ENCODE measurements around the gene PACSIN2.

Gene PACSIN2

GRCh38 chr22:42891008-42891407, 123.9 kb downstream of the PACSIN2 start:
- no peak for DNase-seq
- no peak for TF ChIP-seq GATA1 (IDR thresholded peaks at IDR 0.05; ENCODE audit: low read depth, low read length)
- TF ChIP-seq POLR2A (IDR thresholded peaks at IDR 0.05; ENCODE audit: low read length): no peak

DNA sequence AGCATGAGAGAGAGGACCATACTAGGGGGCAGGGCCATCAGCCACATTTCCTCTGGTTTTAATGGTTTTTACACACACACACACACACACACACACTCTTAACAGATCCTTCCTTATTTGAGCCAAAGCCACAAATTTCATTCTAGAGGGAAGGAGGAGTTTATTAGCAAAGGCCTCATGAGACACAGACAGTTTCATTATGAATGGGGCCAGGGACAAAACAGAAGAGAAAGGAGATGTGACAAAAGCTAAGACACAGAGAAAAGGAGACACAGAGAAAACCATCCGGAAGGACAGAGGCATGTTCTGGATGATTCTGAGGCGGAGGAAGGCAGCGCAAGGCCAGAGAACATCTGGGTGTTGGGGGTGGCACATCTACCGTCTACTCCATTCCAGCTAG, 125.6 kb downstream of the PACSIN2 start:
- no peak for DNase-seq
- TF ChIP-seq POLR2A (IDR thresholded peaks at IDR 0.05; ENCODE audit: low read length) (no peak), GATA1 (IDR thresholded peaks at IDR 0.05; ENCODE audit: low read depth, low read length) (no peak)

DNA sequence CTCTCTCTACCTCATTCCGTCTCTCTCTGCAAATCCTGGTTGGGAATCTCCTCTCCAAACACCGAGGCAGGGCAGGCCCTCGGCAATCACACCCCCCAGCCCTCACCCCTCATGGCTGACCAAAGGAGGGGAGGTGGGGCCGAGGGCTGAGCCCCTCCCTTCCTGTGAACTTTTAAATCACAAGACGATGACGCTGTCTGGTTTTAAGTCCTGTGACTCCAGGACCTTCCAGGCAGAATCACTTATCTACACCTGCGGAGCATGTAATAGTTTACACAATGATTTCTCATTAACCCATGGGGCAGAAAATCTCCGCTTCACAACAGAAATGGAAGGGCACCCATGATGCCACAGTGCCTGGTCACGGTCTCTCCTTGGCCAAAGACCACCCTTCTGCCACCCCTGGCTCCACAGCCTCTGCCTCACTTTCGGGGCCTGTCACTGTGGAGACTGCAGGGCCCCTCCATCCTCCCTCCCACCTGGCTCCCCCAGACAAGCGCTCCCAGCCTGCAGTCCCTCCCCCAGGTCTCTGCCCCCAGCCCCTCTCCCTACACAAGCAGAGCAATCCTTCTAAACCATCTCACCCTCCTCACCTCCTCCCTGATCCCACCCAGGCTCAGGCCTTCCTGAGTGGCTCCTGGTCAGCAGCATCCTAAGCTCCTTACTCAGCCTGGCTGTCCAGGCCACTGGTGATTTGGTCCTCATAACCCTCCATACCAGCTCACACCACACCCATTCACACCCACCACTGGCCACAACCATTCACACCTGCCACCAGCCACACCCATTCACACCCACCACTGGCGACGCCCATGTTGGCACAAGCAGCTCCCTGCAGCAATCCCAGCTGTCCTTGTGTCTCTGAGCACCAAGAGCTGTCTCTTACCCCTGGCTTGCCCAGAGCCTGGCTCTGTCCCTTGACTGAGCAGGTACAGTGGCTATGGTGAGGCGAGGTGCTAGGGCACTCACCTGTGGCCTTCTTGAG, 127.1 kb downstream of the PACSIN2 start:
- no peak for TF ChIP-seq GATA1 (IDR thresholded peaks at IDR 0.05; ENCODE audit: low read depth, low read length)
- TF ChIP-seq POLR2A (IDR thresholded peaks at IDR 0.05; ENCODE audit: low read length): no peak
- no peak for DNase-seq

- TF ChIP-seq POLR2A (IDR thresholded peaks at IDR 0.05; ENCODE audit: low read length) (no peak), GATA1 (IDR thresholded peaks at IDR 0.05; ENCODE audit: low read depth, low read length) (no peak)
- DNase-seq: no peak
Observed at GRCh38 chr22:42887120-42887519, 127.8 kb downstream of the PACSIN2 start.

- TF ChIP-seq GATA1 (IDR thresholded peaks at IDR 0.05; ENCODE audit: low read depth, low read length): no peak
- no peak for TF ChIP-seq POLR2A (IDR thresholded peaks at IDR 0.05; ENCODE audit: low read length)
- DNase-seq: no peak
Observed at GRCh38 chr22:42885446-42885845, 129.5 kb downstream of the PACSIN2 start.

DNA sequence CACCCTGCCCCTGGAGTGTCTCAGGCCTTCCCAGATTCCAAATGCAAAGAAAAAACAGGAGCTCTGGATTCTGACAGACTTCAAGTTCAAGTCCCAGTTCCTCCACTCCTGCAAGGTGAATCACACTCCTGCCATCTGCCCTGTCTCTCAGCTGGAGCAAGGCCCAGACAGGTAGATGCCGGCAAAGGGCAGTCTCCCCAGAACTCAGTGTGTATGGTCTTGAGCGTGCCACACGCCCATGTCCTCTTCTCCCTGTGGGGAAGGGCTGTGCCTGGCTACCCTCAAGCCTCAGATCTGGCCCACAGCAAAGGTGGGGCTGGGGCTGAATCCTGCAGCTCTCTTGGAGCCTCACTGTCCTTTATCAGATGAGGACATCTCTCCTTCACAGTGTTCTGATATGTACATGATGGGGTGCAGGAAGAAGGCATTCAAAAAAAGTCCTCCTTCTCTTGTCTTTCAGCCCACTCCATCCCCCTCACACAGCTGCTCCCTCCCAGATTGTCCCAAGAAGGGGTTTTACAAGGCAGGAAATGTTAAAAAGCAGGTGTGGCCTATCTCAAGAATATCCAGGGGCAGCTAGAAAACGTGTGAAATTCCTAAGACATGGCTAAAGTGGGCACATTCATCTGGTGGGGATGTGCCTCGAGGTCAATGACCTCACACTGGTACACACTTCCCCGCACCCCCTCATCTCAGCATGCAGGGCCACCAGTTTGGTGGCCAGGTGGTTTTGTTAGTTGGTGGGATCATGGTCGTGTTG, 130.2 kb downstream of the PACSIN2 start:
- no peak for DNase-seq
- no peak for TF ChIP-seq GATA1 (IDR thresholded peaks at IDR 0.05; ENCODE audit: low read depth, low read length)
- no peak for TF ChIP-seq POLR2A (IDR thresholded peaks at IDR 0.05; ENCODE audit: low read length)

- no peak for DNase-seq
- TF ChIP-seq GATA1 (IDR thresholded peaks at IDR 0.05; ENCODE audit: low read depth, low read length) (no peak), POLR2A (IDR thresholded peaks at IDR 0.05; ENCODE audit: low read length) (no peak)
Observed at GRCh38 chr22:42883970-42884369, 131.0 kb downstream of the PACSIN2 start.

- DNase-seq: no peak
- no peak for TF ChIP-seq POLR2A (IDR thresholded peaks at IDR 0.05; ENCODE audit: low read length)
- TF ChIP-seq GATA1 (IDR thresholded peaks at IDR 0.05; ENCODE audit: low read depth, low read length): no peak
Observed at GRCh38 chr22:42883121-42883520, 131.8 kb downstream of the PACSIN2 start.

- no peak for DNase-seq
- TF ChIP-seq GATA1 (IDR thresholded peaks at IDR 0.05; ENCODE audit: low read depth, low read length) (no peak), POLR2A (IDR thresholded peaks at IDR 0.05; ENCODE audit: low read length) (no peak)
Observed at GRCh38 chr22:42881982-42882656, 132.8 kb downstream of the PACSIN2 start.

GRCh38 chr22:42881298-42881697, 133.7 kb downstream of the PACSIN2 start:
- DNase-seq: no peak
- TF ChIP-seq GATA1 (IDR thresholded peaks at IDR 0.05; ENCODE audit: low read depth, low read length): no peak
- no peak for TF ChIP-seq POLR2A (IDR thresholded peaks at IDR 0.05; ENCODE audit: low read length)

- no peak for DNase-seq
- no peak for TF ChIP-seq GATA1 (IDR thresholded peaks at IDR 0.05; ENCODE audit: low read depth, low read length)
- TF ChIP-seq POLR2A (IDR thresholded peaks at IDR 0.05; ENCODE audit: low read length): no peak
Observed at GRCh38 chr22:42880815-42881214, 134.1 kb downstream of the PACSIN2 start.

- TF ChIP-seq GATA1 (IDR thresholded peaks at IDR 0.05; ENCODE audit: low read depth, low read length) (no peak), POLR2A (IDR thresholded peaks at IDR 0.05; ENCODE audit: low read length) (no peak)
Observed at GRCh38 chr22:42879371-42880021, 135.5 kb downstream of the PACSIN2 start.

GRCh38 chr22:42878561-42879305, 136.2 kb downstream of the PACSIN2 start:
- no peak for TF ChIP-seq GATA1 (IDR thresholded peaks at IDR 0.05; ENCODE audit: low read depth, low read length)
- TF ChIP-seq POLR2A (IDR thresholded peaks at IDR 0.05; ENCODE audit: low read length): no peak
- no peak for DNase-seq

More at GRCh38 chr22:42879371-42880021, 135.5 kb downstream of the PACSIN2 start:
- DNase-seq: no peak
